ENCODE data around the gene ZBTB9. TPM values are rescaled to one million over a fixed set of nuclear protein-coding genes. Genes with fewer than 3 reads are reported as not detected.
A peak's percentile ranks its signal among the peaks of the same experiment; 100 is the strongest.

Gene ZBTB9
- total and polyA plus RNA-seq, 2 donors: 5.0 to 7.8 TPM

- Histone ChIP-seq H3K4me3 (ENCODE audit: low read depth, low read length) (peak overlapping the region; percentile 74), H3K36me3 (ENCODE audit: insufficient read depth) (no peaks in the 10 kb centered on the region), H3K4me1 (ENCODE audit: insufficient read depth) (peaks cover 3% of the 10 kb centered on the region), H3K27ac (ENCODE audit: low read depth) (peak overlapping the region; percentile 86)
- no peak for DNase-seq (ENCODE audit: extremely low spot score)
- WGBS: 2% methylated on average over 43 of the region's 43 CpGs
These were observed 28.5 kb upstream of the ZBTB9 start for GRCh38 chr6:33425668-33426577.

DNA sequence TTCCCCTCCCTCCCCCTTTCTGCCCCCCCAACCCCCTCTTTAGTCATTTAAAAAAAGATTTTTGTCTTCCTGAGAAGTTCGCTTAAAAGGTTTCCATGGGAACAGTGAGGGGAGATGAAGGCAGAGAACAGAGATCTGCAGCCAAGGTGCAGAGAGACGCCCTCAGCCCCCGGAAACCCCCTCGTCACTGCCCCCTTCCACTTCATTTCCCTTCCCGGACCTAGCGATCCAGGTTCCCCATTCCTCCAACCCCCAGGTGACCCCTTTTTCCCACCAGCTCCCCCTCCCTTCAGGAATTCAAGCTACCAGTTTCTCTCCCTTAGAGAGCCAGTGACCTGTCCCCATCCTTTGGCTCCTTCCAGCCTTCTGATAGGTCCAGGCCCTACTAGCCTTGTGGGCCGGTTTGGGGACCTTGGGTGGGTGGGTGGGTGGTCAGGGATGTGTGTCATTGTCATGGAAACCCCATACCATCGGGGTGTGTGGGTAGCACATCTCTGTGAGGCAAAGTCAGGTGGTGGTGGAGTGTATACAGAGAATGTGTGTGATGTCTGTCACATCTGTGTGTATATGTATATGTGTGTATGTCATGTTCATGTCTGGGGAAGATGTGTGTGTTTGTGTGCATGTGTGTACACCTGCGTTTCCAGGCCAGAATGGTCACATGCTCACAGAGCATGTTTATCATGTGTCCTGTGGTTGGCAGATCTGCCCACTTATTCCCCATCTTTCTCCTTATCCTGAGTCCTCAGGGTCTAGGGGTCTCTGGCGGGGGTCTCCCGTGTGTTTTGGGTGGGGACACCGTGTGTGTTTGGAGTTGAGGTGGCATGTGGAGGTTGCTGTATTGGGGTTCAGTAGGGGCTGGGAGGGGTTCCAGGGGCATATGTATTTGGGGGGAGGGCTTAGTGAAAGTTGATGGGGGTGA lies 27.5 kb upstream of the ZBTB9 start:
- WGBS: 10% methylated on average over 12 of the region's 12 CpGs
- Histone ChIP-seq H3K36me3 (ENCODE audit: insufficient read depth) (no peaks in the 10 kb centered on the region), H3K27ac (ENCODE audit: low read depth) (peak overlapping the region; percentile 30), H3K4me1 (ENCODE audit: insufficient read depth) (peaks cover 3% of the 10 kb centered on the region), H3K4me3 (ENCODE audit: low read depth, low read length) (peak overlapping the region; percentile 74)
- no peak for DNase-seq (ENCODE audit: extremely low spot score)

- H3K27ac ChIP-seq (ENCODE audit: low read depth): peak overlapping the region; percentile 51
- under 1% methylated on average over 73 of the region's 79 CpGs for WGBS
- DNase-seq (ENCODE audit: extremely low spot score): no peak
- H3K36me3 ChIP-seq (ENCODE audit: insufficient read depth): no peaks in the 10 kb centered on the region
- H3K4me1 ChIP-seq (ENCODE audit: insufficient read depth): peaks cover 3% of the 10 kb centered on the region
- peak overlapping the region; percentile 74 for H3K4me3 ChIP-seq (ENCODE audit: low read depth, low read length)
These were observed 26.7 kb upstream of the ZBTB9 start for GRCh38 chr6:33427585-33428223.

GRCh38 chr6:33428224-33428965 lies 26.0 kb upstream of the ZBTB9 start:
- peaks cover 3% of the 10 kb centered on the region for H3K4me1 ChIP-seq (ENCODE audit: insufficient read depth)
- 3% methylated on average over 33 of the region's 33 CpGs for WGBS
- no peak for DNase-seq (ENCODE audit: extremely low spot score)
- H3K36me3 ChIP-seq (ENCODE audit: insufficient read depth): no peaks in the 10 kb centered on the region
- peak overlapping the region; percentile 74 for H3K4me3 ChIP-seq (ENCODE audit: low read depth, low read length)
- peak overlapping the region; percentile 13 for H3K27ac ChIP-seq (ENCODE audit: low read depth)

DNA sequence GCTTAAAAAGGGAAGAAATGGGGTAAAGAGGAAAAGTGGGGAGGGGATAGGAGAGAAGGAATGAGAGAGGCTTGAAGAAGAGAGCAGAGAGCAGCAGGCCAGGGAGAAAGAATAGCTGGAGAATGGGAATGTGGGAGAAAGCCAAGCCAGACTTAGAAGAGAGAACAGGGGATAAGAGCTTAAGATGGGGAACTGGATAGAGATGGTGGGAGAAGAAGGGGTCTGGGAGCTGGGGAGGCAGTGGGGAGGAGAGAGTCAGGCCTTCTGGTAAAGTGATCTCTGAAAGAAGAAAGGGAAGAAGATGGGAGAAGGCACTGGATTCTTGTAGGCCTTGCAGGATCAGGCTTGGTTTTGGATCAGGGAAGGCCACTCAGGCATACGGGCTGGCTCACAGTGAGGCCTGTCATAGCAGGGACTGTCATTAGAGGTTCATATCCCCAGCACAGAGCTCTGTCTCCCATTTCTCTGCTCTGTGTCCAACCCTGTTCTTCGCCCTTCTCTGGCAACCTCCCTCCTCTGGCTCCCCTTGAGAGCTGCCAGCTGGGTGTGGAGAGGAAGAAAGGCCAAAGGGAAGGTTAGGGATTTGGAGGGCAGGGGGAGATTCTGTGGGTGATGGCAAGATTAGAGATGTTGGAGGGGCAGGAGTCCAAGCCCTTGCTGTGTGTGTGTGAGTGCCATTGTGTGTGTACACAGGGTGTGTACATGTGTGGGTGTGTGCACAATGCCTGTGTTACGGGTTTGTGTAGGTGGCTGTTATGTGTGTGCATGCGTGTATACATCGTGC lies 25.2 kb upstream of the ZBTB9 start:
- no peak for DNase-seq (ENCODE audit: extremely low spot score)
- Histone ChIP-seq H3K27ac (ENCODE audit: low read depth) (no peak overlapping the region), H3K36me3 (ENCODE audit: insufficient read depth) (no peaks in the 10 kb centered on the region), H3K4me3 (ENCODE audit: low read depth, low read length) (no peak overlapping the region), H3K4me1 (ENCODE audit: insufficient read depth) (peaks cover 3% of the 10 kb centered on the region)
- WGBS: 56% methylated on average over 5 of the region's 5 CpGs

- no peak for DNase-seq (ENCODE audit: extremely low spot score)
- Histone ChIP-seq H3K4me3 (ENCODE audit: low read depth, low read length) (no peak overlapping the region), H3K27ac (ENCODE audit: low read depth) (no peak overlapping the region), H3K36me3 (ENCODE audit: insufficient read depth) (no peaks in the 10 kb centered on the region), H3K4me1 (ENCODE audit: insufficient read depth) (peaks cover 3% of the 10 kb centered on the region)
- 26% methylated on average over 2 of the region's 2 CpGs for WGBS
These were observed 24.7 kb upstream of the ZBTB9 start for GRCh38 chr6:33429750-33430052.

- DNase-seq (ENCODE audit: extremely low spot score): no peak
- 50% methylated on average over 2 of the region's 2 CpGs for WGBS
- Histone ChIP-seq H3K36me3 (ENCODE audit: insufficient read depth) (no peaks in the 10 kb centered on the region), H3K4me1 (ENCODE audit: insufficient read depth) (no peaks in the 10 kb centered on the region), H3K27ac (ENCODE audit: low read depth) (no peak overlapping the region), H3K4me3 (ENCODE audit: low read depth, low read length) (no peak overlapping the region)
These were observed 24.0 kb upstream of the ZBTB9 start for GRCh38 chr6:33430334-33430733.

DNA sequence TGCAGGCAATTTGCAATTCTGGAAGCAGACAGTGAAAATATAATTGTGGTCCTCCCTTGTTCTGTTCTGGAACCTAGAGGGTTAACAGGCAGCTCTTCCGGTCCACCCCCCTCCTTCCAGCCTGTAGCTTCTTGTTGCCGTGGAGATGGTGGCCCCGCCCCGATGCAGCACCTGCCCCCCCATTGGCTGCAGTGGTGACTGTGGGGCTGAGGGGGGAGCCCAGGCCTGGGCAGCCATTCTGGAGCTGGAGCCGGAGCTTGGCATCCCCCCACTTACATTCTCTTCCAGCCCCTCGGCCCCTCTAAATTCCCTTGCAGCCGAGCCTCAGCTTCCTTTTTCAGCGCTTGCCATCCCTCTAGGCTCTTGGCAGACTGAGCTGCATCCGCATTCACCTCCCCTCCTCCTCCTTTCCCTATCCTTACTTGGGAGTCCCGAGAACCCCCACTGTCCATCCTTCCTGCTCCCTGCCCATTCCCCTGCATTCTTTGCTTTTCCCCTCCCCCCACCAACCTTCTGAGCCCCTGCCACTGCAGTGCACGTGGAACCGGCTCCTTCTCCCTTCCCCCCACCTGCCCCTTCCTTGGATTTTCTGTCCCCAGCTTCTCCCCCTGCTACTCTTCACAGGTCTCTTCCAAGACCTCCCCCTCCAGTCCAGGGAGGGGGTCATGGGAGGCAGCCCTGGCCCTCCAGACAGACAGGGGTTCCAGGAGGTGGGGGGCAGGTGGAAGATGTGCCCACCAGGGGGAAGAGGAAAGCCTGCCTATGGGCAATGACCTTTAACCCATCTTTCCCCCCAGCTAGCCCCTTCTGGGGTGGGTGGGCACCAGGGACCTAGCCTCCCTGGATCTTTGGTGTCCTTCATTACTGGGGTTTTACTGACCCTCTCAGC lies 23.1 kb upstream of the ZBTB9 start:
- DNase-seq (ENCODE audit: extremely low spot score): no peak
- whole genome bisulfite sequencing: 4% methylated on average over 12 of the region's 12 CpGs
- H3K4me1 ChIP-seq (ENCODE audit: insufficient read depth): no peaks in the 10 kb centered on the region
- no peak overlapping the region for H3K4me3 ChIP-seq (ENCODE audit: low read depth, low read length)
- H3K27ac ChIP-seq (ENCODE audit: low read depth): no peak overlapping the region
- H3K36me3 ChIP-seq (ENCODE audit: insufficient read depth): peaks cover 4% of the 10 kb centered on the region

DNA sequence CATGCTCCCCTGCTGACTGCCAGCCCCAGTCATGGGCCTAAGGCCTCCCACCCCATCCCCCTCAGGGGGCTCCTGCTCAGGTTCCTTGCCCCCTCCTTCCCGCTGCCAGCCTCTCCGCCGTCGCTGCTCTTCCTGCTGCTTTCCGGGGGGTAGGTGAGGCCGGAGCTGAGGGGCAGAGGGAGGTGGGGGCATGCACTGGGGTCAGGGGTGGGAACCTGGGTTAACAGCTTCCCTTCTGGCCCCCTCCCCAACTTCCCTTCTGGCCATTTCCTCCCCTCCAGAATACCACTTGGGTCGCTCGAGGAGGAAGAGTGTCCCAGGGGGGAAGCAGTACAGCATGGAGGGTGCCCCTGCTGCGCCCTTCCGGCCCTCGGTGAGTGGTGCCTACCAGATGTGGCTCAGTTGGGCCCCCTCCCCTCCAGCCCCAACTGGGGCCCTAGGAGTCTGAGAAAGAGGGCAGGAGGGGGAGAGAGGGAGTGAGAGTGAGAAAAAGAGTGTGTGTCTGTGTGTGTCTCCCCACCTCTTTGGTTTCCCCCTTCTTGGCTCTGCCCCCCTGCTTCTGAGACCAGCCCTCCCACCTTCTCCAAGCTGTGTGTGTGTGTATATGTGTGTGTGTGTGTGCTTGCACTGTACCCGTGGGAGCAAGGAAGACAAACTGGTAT lies 22.4 kb upstream of the ZBTB9 start:
- H3K4me1 ChIP-seq (ENCODE audit: insufficient read depth): no peaks in the 10 kb centered on the region
- no peak overlapping the region for H3K4me3 ChIP-seq (ENCODE audit: low read depth, low read length)
- H3K36me3 ChIP-seq (ENCODE audit: insufficient read depth): peaks cover 4% of the 10 kb centered on the region
- 46% methylated on average over 12 of the region's 12 CpGs for WGBS
- no peak overlapping the region for H3K27ac ChIP-seq (ENCODE audit: low read depth)
- no peak for DNase-seq (ENCODE audit: extremely low spot score)

GRCh38 chr6:33432546-33432945 lies 21.8 kb upstream of the ZBTB9 start:
- no peak overlapping the region for H3K4me3 ChIP-seq (ENCODE audit: low read depth, low read length)
- 52% methylated on average over 10 of the region's 10 CpGs for WGBS
- peaks cover 6% of the 10 kb centered on the region for H3K36me3 ChIP-seq (ENCODE audit: insufficient read depth)
- no peak overlapping the region for H3K27ac ChIP-seq (ENCODE audit: low read depth)
- no peak for DNase-seq (ENCODE audit: extremely low spot score)
- no peaks in the 10 kb centered on the region for H3K4me1 ChIP-seq (ENCODE audit: insufficient read depth)

- 96% methylated on average over 1 of the region's 1 CpG for WGBS
- Histone ChIP-seq H3K36me3 (ENCODE audit: insufficient read depth) (peaks cover 8% of the 10 kb centered on the region), H3K4me1 (ENCODE audit: insufficient read depth) (no peaks in the 10 kb centered on the region), H3K27ac (ENCODE audit: low read depth) (no peak overlapping the region), H3K4me3 (ENCODE audit: low read depth, low read length) (no peak overlapping the region)
- DNase-seq (ENCODE audit: extremely low spot score): no peak
These were observed 21.3 kb upstream of the ZBTB9 start for GRCh38 chr6:33433001-33433543.
